ENCODE data around the gene PRR12.

PRR12 gene

GRCh38 chr19:49662011-49662410 lies 71.0 kb downstream of the PRR12 start:
- in situ Hi-C loops (cut with MboI; ENCODE audit: low sequenced_read_pairs) = no loop called here

- in situ Hi-C loops (cut with MboI; ENCODE audit: low sequenced_read_pairs) = no loop called here
These were observed 72.2 kb downstream of the PRR12 start for GRCh38 chr19:49663224-49663623.

DNA sequence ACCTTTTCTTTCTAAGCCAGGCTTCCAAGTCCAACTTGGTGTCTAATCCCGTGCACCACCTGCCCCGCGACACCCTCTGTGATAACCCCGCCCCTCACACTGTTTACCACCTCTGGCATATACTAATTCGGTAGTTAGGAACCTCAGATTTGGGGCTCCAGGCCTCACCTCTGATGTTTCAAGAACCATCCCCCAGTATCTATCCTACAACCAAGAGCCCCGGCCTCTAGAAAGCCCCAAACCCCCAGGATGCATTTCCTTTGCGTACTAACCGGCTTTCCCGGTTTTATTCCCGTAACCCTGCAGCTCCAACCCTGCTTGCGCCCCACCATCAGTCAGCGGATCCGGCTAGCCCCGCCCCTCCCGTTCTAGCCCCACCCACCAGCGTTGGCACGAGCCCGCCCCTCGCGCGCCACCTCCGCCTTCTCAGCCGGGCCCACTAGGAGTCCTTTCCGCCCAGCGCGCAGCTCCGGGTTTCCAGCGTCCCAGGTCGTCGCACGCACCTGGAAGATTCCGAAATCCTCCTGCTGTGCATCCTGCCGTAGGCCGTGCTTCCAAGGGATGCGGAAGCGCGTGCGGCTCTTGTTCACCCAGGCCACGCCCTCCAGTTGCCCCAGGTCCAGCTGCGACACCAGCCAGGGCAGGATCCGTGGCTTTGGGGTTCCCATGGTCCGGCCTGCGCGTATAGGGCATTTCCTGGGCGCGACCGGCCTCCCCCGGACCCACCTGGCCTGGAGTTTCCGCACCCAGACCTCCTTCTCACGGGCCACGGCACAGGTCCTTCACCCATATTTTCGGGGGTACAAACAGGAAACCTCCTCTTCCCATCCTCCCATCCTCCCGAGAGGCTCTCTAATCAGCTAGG lies 73.4 kb downstream of the PRR12 start:
- in situ Hi-C loops (cut with MboI; ENCODE audit: low sequenced_read_pairs) = no loop called here

- in situ Hi-C loops (cut with MboI; ENCODE audit: low sequenced_read_pairs) = no loop called here
These were observed 74.0 kb downstream of the PRR12 start for GRCh38 chr19:49665036-49665350.

DNA sequence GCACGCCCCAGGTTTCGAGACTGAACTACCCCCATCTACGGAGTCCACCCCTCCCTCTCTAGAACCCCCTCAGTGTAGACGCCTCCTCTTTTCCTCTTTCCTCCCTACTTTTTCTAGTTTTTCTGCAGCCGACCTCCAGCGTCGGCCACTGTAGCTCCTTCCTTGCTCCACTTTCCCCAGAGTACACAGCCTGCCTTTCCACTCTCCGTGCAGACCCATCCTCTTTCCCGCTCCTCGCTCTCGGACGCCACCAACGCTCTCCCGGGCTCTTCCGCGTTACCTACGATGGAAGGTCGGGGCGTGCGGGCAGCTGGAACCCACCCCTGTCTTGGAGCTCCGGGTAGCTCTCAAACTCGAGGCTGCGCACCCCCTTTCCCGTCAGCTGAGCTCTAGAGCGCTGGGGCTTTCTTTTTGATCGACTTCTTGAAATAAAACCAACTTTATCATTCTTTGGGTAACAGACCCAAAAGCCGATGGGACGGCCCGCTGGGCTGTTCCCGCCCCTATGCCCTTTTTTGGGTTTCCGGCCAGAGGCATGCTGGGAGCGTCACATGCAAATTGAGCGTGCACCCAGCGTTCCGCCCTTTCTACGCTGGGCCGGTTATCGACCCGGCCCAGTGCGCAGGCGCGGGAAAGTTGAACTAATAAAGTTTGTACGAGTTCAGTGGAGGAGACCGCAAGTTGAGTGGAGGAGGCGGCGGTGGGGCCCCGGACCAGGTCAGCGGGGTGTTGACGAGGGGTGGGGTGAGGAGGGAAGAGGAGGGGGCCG lies 74.6 kb downstream of the PRR12 start, which contains the start of the genes BCL2L12 and IRF3:
Gene BCL2L12, plus strand, starts transcription at position 583 of the 769 bp plus-strand sequence. CDS start 760 bp downstream, outside the sequence.
Gene IRF3, minus strand, starts transcription at position 507 of the 769 bp plus-strand sequence. CDS start 1,019 bp downstream, outside the sequence.
- in situ Hi-C loops (cut with MboI; ENCODE audit: low sequenced_read_pairs) = no loop called here

DNA sequence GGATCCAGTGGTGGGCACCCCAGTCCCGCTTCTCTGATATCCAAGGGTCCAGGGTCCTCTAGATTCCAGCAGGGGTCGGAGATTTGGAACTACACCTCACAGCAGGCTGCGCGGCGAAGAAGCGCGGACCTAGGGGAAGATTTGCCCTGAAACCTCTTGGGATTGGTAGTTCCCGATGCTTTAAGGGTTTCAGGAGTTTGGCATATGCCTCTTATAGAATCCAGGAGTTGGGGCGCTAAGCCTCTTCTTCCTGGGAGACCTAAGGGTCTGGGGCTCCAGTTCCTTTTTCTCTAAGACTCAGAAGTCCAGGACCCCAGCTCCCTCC lies 75.1 kb downstream of the PRR12 start:
- in situ Hi-C loops (cut with MboI; ENCODE audit: low sequenced_read_pairs) = no loop called here

DNA sequence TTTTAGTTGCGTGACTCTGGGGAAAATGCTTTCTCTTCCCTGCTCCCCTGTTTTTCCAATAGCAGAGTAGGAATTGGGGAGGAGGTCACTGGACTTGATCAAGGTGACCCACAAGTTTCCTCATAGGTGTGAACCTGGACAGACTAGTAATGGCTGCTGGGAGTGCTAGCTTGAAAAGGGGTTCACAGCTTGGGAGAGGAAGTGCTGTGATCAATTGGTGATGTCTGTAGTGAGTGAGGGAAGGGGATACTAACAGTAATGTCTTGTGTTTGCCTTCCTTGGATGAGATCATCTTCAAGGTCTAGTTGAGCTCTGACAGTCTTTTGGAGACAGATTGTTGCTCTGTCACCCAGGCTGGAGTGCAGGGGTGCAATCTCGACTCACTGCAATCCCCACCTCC lies 76.5 kb downstream of the PRR12 start:
- in situ Hi-C loops (cut with MboI; ENCODE audit: low sequenced_read_pairs) = no loop called here

- in situ Hi-C loops (cut with MboI; ENCODE audit: low sequenced_read_pairs) = no loop called here
These were observed 78.5 kb downstream of the PRR12 start for GRCh38 chr19:49669516-49669915.

DNA sequence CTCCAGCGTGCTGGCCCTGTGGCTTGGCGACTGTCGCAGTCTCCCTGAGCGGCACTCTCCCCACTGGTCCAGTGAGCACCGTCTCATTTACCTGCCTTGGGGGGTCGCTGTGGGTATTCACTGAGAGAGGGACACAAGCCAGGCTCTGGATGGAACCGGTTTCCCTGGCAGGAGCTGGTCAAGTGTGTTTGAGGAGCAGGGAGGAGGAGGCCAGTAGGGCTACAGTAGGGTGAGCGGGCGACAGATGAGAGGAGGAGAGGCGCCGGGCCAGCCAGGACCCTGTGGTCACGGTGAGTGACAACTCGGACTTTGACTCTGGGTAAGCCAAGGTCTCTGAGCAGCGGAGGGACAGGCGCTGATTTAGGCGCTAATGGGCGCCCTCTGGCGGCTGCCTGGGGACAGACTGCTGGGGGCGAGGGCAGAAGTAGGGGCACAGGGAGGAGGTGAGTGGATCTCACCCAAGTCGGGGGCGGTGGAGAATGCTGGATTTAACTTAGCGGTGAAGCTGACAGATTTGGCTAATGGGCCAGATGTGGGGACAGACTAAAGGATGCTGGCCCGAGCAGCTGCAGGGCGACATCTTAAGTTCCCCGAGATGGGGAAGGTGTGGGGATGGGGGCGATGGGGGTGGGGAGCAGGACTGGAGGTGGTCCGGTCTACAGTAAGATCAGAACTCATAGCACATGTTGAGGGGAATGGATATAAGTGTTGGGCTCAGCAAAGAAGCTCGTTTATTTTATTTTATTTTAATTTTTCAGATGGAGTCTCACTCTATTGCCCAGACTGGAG lies 81.3 kb downstream of the PRR12 start:
- in situ Hi-C loops (cut with MboI; ENCODE audit: low sequenced_read_pairs) = no loop called here
